HEK293 (cell line): ENCODE measurements around the gene GLYATL3.
A peak's percentile ranks its signal among the peaks of the same experiment; 100 is the strongest.

Source experiments
- CTCF ChIA-PET: fragments of 350-600 bp; formaldehyde crosslinking; extraction: SDS; loops from one replicate; lab custom pipeline; 2021; ENCODE audit warnings: antibody characterized with exemption; lab: Yijun Ruan, JAX
- POLR2A ChIA-PET: fragments of 300-600 bp; formaldehyde crosslinking; extraction: SDS; loops from one replicate; lab custom pipeline; 2020; ENCODE audit warnings: antibody characterized with exemption, inconsistent platforms; lab: Yijun Ruan, JAX
- H3K27ac ChIP-seq: fragments of 200-500 bp; sonication (Bioruptor generic); 2 replicates; pipeline ENCODE4 v1.5.1; 2014; ENCODE audit warnings: low read depth, low read length, control low read depth, inconsistent platforms; ENCODE audit errors: extremely low read depth
- H3K36me3 ChIP-seq, 2 experiments: fragments of 200-500 bp in 1 of 2; sonication (Bioruptor generic) in 1 of 2; 1 replicate in 1 of 2; 2 replicates in 1 of 2; pipeline ENCODE4 v1.5.1; 2014 to 2017; ENCODE audit warnings: inconsistent platforms in 2 of 2, low read length in 2 of 2; ENCODE audit not compliant: control insufficient read depth in 2 of 2, insufficient read depth in 1 of 2
- H3K4me1 ChIP-seq: fragments of 200-500 bp; sonication (Bioruptor generic); 2 replicates; pipeline ENCODE4 v1.5.1; 2014; ENCODE audit warnings: mild to moderate bottlenecking, low read length, inconsistent platforms; ENCODE audit not compliant: control insufficient read depth, insufficient read depth
- H3K4me3 ChIP-seq: 2 replicates; pipeline ENCODE4 v1.5.1; 2011; ENCODE audit warnings: low read depth, mild to moderate bottlenecking, control low read depth, low read length, moderate library complexity
- H3K9me3 ChIP-seq: fragments of 200-500 bp; sonication (Bioruptor generic); 2 replicates; pipeline ENCODE4 v1.5.1; 2014; ENCODE audit warnings: low read depth, low read length, inconsistent platforms; ENCODE audit not compliant: control insufficient read depth, insufficient read depth
- HOXC10 ChIP-seq: sonication (generic); formaldehyde crosslinking; IDR thresholded peaks from 2 replicates; pipeline ENCODE4 v1.8.1; 2023; ENCODE audit warnings: mild to moderate bottlenecking, missing genetic modification reagents
- HOXD13 ChIP-seq: sonication (generic); formaldehyde crosslinking; IDR thresholded peaks from 2 replicates; pipeline ENCODE4 v1.8.0; 2022; ENCODE audit warnings: missing genetic modification reagents, borderline replicate concordance
- MZF1 ChIP-seq: fragments of 450-650 bp; formaldehyde crosslinking; IDR thresholded peaks from 2 replicates; pipeline ENCODE4 v1.5.1; 2017; ENCODE audit warnings: missing biosample characterization, missing genetic modification characterization, borderline replicate concordance
- OVOL3 ChIP-seq: fragments of 450-650 bp; formaldehyde crosslinking; IDR thresholded peaks from 2 replicates; pipeline ENCODE4 v1.5.1; 2016; ENCODE audit warnings: missing biosample characterization, missing genetic modification characterization
- ZBTB21 ChIP-seq: fragments of 450-650 bp; formaldehyde crosslinking; IDR thresholded peaks from 2 replicates; pipeline ENCODE4 v1.5.1; 2017; ENCODE audit warnings: missing biosample characterization, missing genetic modification characterization
- ZBTB48 ChIP-seq: fragments of 450-650 bp; formaldehyde crosslinking; IDR thresholded peaks from 2 replicates; pipeline ENCODE4 v1.5.1; 2016; ENCODE audit warnings: missing biosample characterization, missing genetic modification characterization
- ZFHX2 ChIP-seq: fragments of 450-650 bp; formaldehyde crosslinking; conservative IDR thresholded peaks from 2 replicates; pipeline ENCODE4 v1.5.1; 2016; ENCODE audit warnings: missing biosample characterization, missing genetic modification characterization
- ZNF114 ChIP-seq: fragments of 450-650 bp; formaldehyde crosslinking; IDR thresholded peaks from 2 replicates; pipeline ENCODE4 v1.5.0; 2017; ENCODE audit warnings: missing biosample characterization, missing genetic modification characterization
- ZNF155 ChIP-seq: fragments of 450-650 bp; formaldehyde crosslinking; IDR thresholded peaks from 2 replicates; pipeline ENCODE4 v1.5.1; 2016; ENCODE audit warnings: missing biosample characterization, missing genetic modification characterization
- ZNF16 ChIP-seq: fragments of 450-650 bp; formaldehyde crosslinking; IDR thresholded peaks from 2 replicates; pipeline ENCODE4 v1.5.1; 2016; ENCODE audit warnings: low read depth, missing biosample characterization, missing genetic modification characterization
- ZNF202 ChIP-seq: fragments of 450-650 bp; formaldehyde crosslinking; IDR thresholded peaks from 2 replicates; pipeline ENCODE4 v1.5.1; 2016; ENCODE audit warnings: missing biosample characterization, missing genetic modification characterization, borderline replicate concordance
- ZNF311 ChIP-seq: fragments of 450-650 bp; formaldehyde crosslinking; IDR thresholded peaks from 2 replicates; pipeline ENCODE4 v1.5.1; 2017; ENCODE audit warnings: missing biosample characterization, missing genetic modification characterization, borderline replicate concordance
- ZNF366 ChIP-seq: fragments of 450-650 bp; formaldehyde crosslinking; conservative IDR thresholded peaks from 2 replicates; pipeline ENCODE4 v1.5.1; 2016; ENCODE audit warnings: missing biosample characterization, missing genetic modification characterization
- ZNF48 ChIP-seq: fragments of 450-650 bp; formaldehyde crosslinking; IDR thresholded peaks from 2 replicates; pipeline ENCODE4 v1.5.1; 2016; ENCODE audit warnings: missing biosample characterization, missing genetic modification characterization
- ZNF596 ChIP-seq: fragments of 450-650 bp; IDR thresholded peaks from 2 replicates; pipeline ENCODE4 v1.5.0; 2018; ENCODE audit warnings: missing biosample characterization, mild to moderate bottlenecking, missing genetic modification characterization, moderate library complexity
- ZNF610 ChIP-seq: fragments of 450-650 bp; formaldehyde crosslinking; IDR thresholded peaks from 2 replicates; pipeline ENCODE4 v1.5.1; 2016; ENCODE audit warnings: missing biosample characterization, missing genetic modification characterization, borderline replicate concordance
- ZNF621 ChIP-seq: fragments of 450-650 bp; formaldehyde crosslinking; IDR thresholded peaks from 2 replicates; pipeline ENCODE4 v1.5.1; 2017; ENCODE audit warnings: missing biosample characterization, missing genetic modification characterization
- ZNF670 ChIP-seq: fragments of 450-650 bp; formaldehyde crosslinking; IDR thresholded peaks from 2 replicates; pipeline ENCODE4 v1.5.1; 2016; ENCODE audit warnings: missing biosample characterization, missing genetic modification characterization, low read depth
- ZNF837 ChIP-seq: fragments of 450-650 bp; formaldehyde crosslinking; IDR thresholded peaks from 2 replicates; pipeline ENCODE4 v1.5.1; 2016; ENCODE audit warnings: missing biosample characterization, missing genetic modification characterization
- TF ChIP-seq, protein P1 (sequence below): fragments of 450-650 bp; formaldehyde crosslinking; IDR thresholded peaks from 2 replicates; pipeline ENCODE4 v1.5.1; 2017; ENCODE audit warnings: missing biosample characterization, missing genetic modification characterization
- TF ChIP-seq, protein P2 (sequence below): fragments of 450-650 bp; formaldehyde crosslinking; IDR thresholded peaks from 2 replicates; pipeline ENCODE4 v1.5.1; 2016; ENCODE audit warnings: missing biosample characterization, missing genetic modification characterization
- TF ChIP-seq, protein P3 (sequence below): fragments of 450-650 bp; formaldehyde crosslinking; conservative IDR thresholded peaks from 2 replicates; pipeline ENCODE4 v1.5.1; 2016; ENCODE audit warnings: low read depth, missing biosample characterization, missing genetic modification characterization
- TF ChIP-seq, protein P4 (sequence below): fragments of 450-650 bp; formaldehyde crosslinking; IDR thresholded peaks from 2 replicates; pipeline ENCODE4 v1.5.1; 2016; ENCODE audit warnings: missing biosample characterization, missing genetic modification characterization
- TF ChIP-seq, protein P5 (sequence below): IDR thresholded peaks from 2 replicates; pipeline ENCODE4 v1.6.1; 2011; ENCODE audit warnings: mild to moderate bottlenecking, low read depth, low read length, borderline replicate concordance

GLYATL3 gene

DNA sequence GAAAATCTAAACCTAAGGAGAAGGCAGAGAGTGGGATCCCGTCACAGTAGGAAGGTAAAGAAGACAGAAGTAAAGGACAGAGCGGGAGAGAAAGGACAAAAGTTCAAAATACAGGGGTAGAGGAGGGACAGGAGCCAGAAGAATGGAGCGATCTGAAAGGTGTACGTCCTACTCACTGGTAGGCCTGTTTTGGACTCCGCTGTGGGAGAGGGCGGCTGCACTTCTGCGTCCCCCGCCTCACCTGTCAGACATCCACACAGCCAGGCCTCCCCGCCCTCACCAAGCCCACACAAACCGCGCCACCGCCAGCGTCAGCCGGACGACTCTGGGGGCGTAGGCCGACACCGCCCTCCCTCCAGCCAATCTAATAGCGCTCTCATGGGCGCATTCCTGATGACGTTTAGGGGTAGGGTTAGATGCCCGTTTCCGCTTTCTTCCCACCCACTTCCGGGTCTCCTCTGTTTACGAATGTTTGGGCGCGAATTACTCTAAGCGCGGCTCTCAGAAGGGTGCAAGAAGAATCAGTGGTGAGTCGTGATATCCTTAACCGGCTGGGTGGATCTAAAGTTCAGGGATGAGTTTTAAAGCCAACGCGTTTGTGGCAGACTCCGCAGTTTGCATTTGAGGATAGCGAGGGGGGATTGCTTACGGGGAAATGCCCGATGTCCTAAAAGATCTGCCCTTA is 36.7 kb upstream of the GLYATL3 start, which contains the start of the genes CENPQ and MMUT (continued):
- TF ChIP-seq OVOL3 (tag by site-specific recombination) (no peak), ZNF114 (tag by site-specific recombination) (no peak), ZFHX2 (tag by site-specific recombination) (peak; percentile 99), ZNF366 (tag by site-specific recombination) (peak; percentile 55; the same call in 1 of the 2 replicates), ZNF837 (tag by site-specific recombination) (0 out of 2 replicates have a peak, but pooled peaks have one; percentile 22), HOXC10 (CRISPR knock-in tag) (peak; percentile 69; the same call in 1 of the 2 replicates), ZBTB21 (tag by site-specific recombination) (peak; percentile 80), ZNF596 (tag by site-specific recombination) (no peak), ZNF670 (tag by site-specific recombination) (no peak), ZBTB48 (tag by site-specific recombination) (peak; percentile 37; the same call in 1 of the 2 replicates), MZF1 (0 out of 2 replicates have a peak, but pooled peaks have one; percentile 19)
- TF ChIP-seq, protein P1, sequence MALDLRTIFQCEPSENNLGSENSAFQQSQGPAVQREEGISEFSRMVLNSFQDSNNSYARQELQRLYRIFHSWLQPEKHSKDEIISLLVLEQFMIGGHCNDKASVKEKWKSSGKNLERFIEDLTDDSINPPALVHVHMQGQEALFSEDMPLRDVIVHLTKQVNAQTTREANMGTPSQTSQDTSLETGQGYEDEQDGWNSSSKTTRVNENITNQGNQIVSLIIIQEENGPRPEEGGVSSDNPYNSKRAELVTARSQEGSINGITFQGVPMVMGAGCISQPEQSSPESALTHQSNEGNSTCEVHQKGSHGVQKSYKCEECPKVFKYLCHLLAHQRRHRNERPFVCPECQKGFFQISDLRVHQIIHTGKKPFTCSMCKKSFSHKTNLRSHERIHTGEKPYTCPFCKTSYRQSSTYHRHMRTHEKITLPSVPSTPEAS = no peak
- TF ChIP-seq, protein P2, sequence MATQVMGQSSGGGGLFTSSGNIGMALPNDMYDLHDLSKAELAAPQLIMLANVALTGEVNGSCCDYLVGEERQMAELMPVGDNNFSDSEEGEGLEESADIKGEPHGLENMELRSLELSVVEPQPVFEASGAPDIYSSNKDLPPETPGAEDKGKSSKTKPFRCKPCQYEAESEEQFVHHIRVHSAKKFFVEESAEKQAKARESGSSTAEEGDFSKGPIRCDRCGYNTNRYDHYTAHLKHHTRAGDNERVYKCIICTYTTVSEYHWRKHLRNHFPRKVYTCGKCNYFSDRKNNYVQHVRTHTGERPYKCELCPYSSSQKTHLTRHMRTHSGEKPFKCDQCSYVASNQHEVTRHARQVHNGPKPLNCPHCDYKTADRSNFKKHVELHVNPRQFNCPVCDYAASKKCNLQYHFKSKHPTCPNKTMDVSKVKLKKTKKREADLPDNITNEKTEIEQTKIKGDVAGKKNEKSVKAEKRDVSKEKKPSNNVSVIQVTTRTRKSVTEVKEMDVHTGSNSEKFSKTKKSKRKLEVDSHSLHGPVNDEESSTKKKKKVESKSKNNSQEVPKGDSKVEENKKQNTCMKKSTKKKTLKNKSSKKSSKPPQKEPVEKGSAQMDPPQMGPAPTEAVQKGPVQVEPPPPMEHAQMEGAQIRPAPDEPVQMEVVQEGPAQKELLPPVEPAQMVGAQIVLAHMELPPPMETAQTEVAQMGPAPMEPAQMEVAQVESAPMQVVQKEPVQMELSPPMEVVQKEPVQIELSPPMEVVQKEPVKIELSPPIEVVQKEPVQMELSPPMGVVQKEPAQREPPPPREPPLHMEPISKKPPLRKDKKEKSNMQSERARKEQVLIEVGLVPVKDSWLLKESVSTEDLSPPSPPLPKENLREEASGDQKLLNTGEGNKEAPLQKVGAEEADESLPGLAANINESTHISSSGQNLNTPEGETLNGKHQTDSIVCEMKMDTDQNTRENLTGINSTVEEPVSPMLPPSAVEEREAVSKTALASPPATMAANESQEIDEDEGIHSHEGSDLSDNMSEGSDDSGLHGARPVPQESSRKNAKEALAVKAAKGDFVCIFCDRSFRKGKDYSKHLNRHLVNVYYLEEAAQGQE (tag by site-specific recombination) = no peak
- TF ChIP-seq, protein P3, sequence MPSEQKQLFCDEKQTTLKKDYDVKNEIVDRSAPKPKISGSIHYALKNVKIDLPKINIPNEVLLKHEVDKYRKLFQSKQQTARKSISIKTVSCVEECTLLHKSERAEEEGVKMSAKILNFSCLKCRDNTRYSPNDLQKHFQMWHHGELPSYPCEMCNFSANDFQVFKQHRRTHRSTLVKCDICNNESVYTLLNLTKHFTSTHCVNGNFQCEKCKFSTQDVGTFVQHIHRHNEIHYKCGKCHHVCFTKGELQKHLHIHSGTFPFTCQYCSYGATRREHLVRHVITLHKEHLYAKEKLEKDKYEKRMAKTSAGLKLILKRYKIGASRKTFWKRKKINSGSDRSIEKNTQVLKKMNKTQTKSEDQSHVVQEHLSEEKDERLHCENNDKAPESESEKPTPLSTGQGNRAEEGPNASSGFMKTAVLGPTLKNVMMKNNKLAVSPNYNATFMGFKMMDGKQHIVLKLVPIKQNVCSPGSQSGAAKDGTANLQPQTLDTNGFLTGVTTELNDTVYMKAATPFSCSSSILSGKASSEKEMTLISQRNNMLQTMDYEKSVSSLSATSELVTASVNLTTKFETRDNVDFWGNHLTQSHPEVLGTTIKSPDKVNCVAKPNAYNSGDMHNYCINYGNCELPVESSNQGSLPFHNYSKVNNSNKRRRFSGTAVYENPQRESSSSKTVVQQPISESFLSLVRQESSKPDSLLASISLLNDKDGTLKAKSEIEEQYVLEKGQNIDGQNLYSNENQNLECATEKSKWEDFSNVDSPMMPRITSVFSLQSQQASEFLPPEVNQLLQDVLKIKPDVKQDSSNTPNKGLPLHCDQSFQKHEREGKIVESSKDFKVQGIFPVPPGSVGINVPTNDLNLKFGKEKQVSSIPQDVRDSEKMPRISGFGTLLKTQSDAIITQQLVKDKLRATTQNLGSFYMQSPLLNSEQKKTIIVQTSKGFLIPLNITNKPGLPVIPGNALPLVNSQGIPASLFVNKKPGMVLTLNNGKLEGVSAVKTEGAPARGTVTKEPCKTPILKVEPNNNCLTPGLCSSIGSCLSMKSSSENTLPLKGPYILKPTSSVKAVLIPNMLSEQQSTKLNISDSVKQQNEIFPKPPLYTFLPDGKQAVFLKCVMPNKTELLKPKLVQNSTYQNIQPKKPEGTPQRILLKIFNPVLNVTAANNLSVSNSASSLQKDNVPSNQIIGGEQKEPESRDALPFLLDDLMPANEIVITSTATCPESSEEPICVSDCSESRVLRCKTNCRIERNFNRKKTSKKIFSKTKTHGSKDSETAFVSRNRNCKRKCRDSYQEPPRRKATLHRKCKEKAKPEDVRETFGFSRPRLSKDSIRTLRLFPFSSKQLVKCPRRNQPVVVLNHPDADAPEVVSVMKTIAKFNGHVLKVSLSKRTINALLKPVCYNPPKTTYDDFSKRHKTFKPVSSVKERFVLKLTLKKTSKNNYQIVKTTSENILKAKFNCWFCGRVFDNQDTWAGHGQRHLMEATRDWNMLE (tag by site-specific recombination) = peak; percentile 97
- TF ChIP-seq, protein P4, sequence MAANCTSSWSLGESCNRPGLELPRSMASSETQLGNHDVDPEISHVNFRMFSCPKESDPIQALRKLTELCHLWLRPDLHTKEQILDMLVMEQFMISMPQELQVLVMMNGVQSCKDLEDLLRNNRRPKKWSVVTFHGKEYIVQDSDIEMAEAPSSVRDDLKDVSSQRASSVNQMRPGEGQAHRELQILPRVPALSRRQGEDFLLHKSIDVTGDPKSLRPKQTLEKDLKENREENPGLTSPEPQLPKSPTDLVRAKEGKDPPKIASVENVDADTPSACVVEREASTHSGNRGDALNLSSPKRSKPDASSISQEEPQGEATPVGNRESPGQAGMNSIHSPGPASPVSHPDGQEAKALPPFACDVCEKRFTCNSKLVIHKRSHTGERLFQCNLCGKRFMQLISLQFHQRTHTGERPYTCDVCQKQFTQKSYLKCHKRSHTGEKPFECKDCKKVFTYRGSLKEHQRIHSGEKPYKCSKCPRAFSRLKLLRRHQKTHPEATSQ (tag by site-specific recombination) = no peak

DNA sequence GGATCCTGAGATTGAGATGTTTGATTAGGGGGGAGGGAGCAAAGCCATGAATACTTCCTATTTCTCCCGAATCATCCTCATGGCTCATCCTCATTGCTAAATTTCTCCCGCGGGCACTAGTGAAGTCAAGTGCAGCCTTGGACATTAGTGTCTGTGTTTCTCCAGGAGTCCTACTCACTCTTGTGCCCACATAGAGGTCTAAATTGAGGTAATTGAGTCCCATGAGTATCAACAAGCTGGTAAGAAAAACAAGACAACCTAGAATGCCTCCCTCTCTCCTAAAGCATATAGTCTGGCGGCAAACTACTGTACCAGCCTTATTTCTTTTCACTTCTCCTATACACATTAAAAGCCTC is 36.1 kb upstream of the GLYATL3 start:
- Histone ChIP-seq H3K27ac (peak overlapping the region; percentile 72), H3K4me1 (no peaks in the 10 kb centered on the region), H3K36me3 (peaks cover 5 to 10% of the 10 kb centered on the region in 2 experiments; a peak in 2 of 3 replicates), H3K4me3 (peak overlapping the region; percentile 86), H3K9me3 (no peaks in the 10 kb centered on the region)
- CTCF ChIA-PET = interaction anchor here (0.7 to 1.2 kb wide), 3 partner anchors 68 to 144 kb away, joined by 3 to 5 read pairs (median 3); partner anchors contain the start of gene C6orf141
- POLR2A ChIA-PET = no interaction called here
- no peak for TF ChIP-seq ZNF621 (tag by site-specific recombination)
- TF ChIP-seq ZNF311 (tag by site-specific recombination) = no peak
- no peak for TF ChIP-seq ZNF202 (tag by site-specific recombination)
- no peak for TF ChIP-seq ZNF610
- no peak for TF ChIP-seq ZNF48
- TF ChIP-seq, protein P5, sequence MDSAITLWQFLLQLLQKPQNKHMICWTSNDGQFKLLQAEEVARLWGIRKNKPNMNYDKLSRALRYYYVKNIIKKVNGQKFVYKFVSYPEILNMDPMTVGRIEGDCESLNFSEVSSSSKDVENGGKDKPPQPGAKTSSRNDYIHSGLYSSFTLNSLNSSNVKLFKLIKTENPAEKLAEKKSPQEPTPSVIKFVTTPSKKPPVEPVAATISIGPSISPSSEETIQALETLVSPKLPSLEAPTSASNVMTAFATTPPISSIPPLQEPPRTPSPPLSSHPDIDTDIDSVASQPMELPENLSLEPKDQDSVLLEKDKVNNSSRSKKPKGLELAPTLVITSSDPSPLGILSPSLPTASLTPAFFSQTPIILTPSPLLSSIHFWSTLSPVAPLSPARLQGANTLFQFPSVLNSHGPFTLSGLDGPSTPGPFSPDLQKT = no peak
- TF ChIP-seq ZNF16 = no peak
- TF ChIP-seq ZNF155 (tag by site-specific recombination) = no peak
- no peak for TF ChIP-seq HOXD13 (CRISPR knock-in tag)
